Cardiac muscle cell (in vitro differentiated cells and primary cell): ENCODE data around the gene FHOD3. TPM values are rescaled to one million over a fixed set of nuclear protein-coding genes. Genes with fewer than 3 reads are reported as not detected.

Source experiments
- DNase-seq, 2 donors: peaks; one replicate each; pipeline versions ENCODE4 v3.0.0 to v3.0.0-alpha.2; 2010 to 2017; ENCODE audit warnings: low read depth in 1 of 2, low spot score in 1 of 2
- H3K27ac ChIP-seq: fragments of 200-600 bp; sonication (generic); 2 replicates; pipeline ENCODE4 v1.5.1; 2016
- H3K27me3 ChIP-seq: fragments of 200-600 bp; sonication (generic); 2 replicates; pipeline ENCODE4 v1.6.0; 2016; ENCODE audit warnings: control low read depth
- H3K36me3 ChIP-seq: fragments of 200-600 bp; sonication (generic); 2 replicates; pipeline ENCODE4 v1.5.1; 2016; ENCODE audit warnings: control low read depth
- H3K4me1 ChIP-seq: fragments of 200-600 bp; sonication (generic); 2 replicates; pipeline ENCODE4 v1.8.1; 2017; ENCODE audit warnings: low read depth, mild to moderate bottlenecking, mixed run types
- H3K4me3 ChIP-seq: fragments of 200-600 bp; sonication (generic); 2 replicates; pipeline ENCODE4 v1.5.1; 2016; ENCODE audit warnings: mild to moderate bottlenecking
- H3K9me3 ChIP-seq: fragments of 200-600 bp; sonication (generic); 2 replicates; pipeline ENCODE4 v1.5.1; 2017; ENCODE audit warnings: low read depth, mild to moderate bottlenecking, control low read depth
- CTCF ChIP-seq: IDR thresholded peaks from 2 replicates; pipeline ENCODE4 v1.5.1; 2012; ENCODE audit warnings: low read depth, mild to moderate bottlenecking, low read length
- polyA plus RNA-seq: library from polyadenylated mRNA; unstranded; fragments of >200 nt; fragmentation: Nextera tagmentation; extraction: Ambion mirVana; gene quantifications from 2 replicates; pipeline ENCODE4 v1.2.1, GENCODE V29; 2016
- total RNA-seq: library from RNA; depleted of rRNA; stranded (reverse); fragments of >200 nt; gene quantifications from 2 replicates; pipeline ENCODE4 v1.2.3, GENCODE V29; 2016

FHOD3 gene
- total and polyA plus RNA-seq, 2 experiments from 2014 or later: 127 to 347 TPM

GRCh38 chr18:36628435-36629137 lies 331.1 kb downstream of the FHOD3 start:
- Histone ChIP-seq H3K4me1 (peaks cover 28% of the 10 kb centered on the region), H3K9me3 (no peaks in the 10 kb centered on the region), H3K4me3 (no peak overlapping the region), H3K27ac (peak overlapping the region; percentile 55), H3K36me3 (peaks cover 33% of the 10 kb centered on the region), H3K27me3 (no peaks in the 10 kb centered on the region)
- TF ChIP-seq CTCF: no peak
- peak in 1 of 2 donors; percentile 73 for DNase-seq

- H3K27me3 ChIP-seq: no peaks in the 10 kb centered on the region
- peaks cover 38% of the 10 kb centered on the region for H3K36me3 ChIP-seq
- H3K4me1 ChIP-seq: peaks cover 22% of the 10 kb centered on the region
- H3K27ac ChIP-seq: peak overlapping the region; percentile 55
- peak in 1 of 2 donors; percentile 21 for DNase-seq
- no peak for TF ChIP-seq CTCF
- H3K4me3 ChIP-seq: no peak overlapping the region
- H3K9me3 ChIP-seq: no peaks in the 10 kb centered on the region
These were observed 331.6 kb downstream of the FHOD3 start for GRCh38 chr18:36629138-36629530.

GRCh38 chr18:36629836-36630235 lies 332.3 kb downstream of the FHOD3 start:
- no peaks in the 10 kb centered on the region for H3K27me3 ChIP-seq
- H3K4me1 ChIP-seq: peaks cover 15% of the 10 kb centered on the region
- peak overlapping the region; percentile 55 for H3K27ac ChIP-seq
- H3K9me3 ChIP-seq: no peaks in the 10 kb centered on the region
- DNase-seq: no peak
- no peak for TF ChIP-seq CTCF
- peaks cover 45% of the 10 kb centered on the region for H3K36me3 ChIP-seq
- no peak overlapping the region for H3K4me3 ChIP-seq

- H3K4me1 ChIP-seq: peaks cover 12% of the 10 kb centered on the region
- peaks cover 47% of the 10 kb centered on the region for H3K36me3 ChIP-seq
- no peak for DNase-seq
- no peaks in the 10 kb centered on the region for H3K9me3 ChIP-seq
- no peak for TF ChIP-seq CTCF
- no peaks in the 10 kb centered on the region for H3K27me3 ChIP-seq
- no peak overlapping the region for H3K4me3 ChIP-seq
- peak overlapping the region; percentile 27 for H3K27ac ChIP-seq
These were observed 333.4 kb downstream of the FHOD3 start for GRCh38 chr18:36630917-36631316.

- Histone ChIP-seq H3K27me3 (no peaks in the 10 kb centered on the region), H3K27ac (no peak overlapping the region), H3K4me3 (no peak overlapping the region), H3K9me3 (no peaks in the 10 kb centered on the region), H3K4me1 (peaks cover 6% of the 10 kb centered on the region), H3K36me3 (peaks cover 32% of the 10 kb centered on the region)
- no peak for DNase-seq
- TF ChIP-seq CTCF: no peak
These were observed 336.5 kb downstream of the FHOD3 start for GRCh38 chr18:36633961-36634412.
